C4-2B (cell line): ENCODE results near the gene NSD2.

Experiments used
- CTCF ChIP-seq: fragments of 450-650 bp; conservative IDR thresholded peaks from 2 replicates; pipeline ENCODE4 v1.5.1; 2017; ENCODE audit warnings: mild to moderate bottlenecking
- ZFX ChIP-seq: fragments of 450-650 bp; IDR thresholded peaks from 2 replicates; pipeline ENCODE4 v1.6.1; 2017

DNA sequence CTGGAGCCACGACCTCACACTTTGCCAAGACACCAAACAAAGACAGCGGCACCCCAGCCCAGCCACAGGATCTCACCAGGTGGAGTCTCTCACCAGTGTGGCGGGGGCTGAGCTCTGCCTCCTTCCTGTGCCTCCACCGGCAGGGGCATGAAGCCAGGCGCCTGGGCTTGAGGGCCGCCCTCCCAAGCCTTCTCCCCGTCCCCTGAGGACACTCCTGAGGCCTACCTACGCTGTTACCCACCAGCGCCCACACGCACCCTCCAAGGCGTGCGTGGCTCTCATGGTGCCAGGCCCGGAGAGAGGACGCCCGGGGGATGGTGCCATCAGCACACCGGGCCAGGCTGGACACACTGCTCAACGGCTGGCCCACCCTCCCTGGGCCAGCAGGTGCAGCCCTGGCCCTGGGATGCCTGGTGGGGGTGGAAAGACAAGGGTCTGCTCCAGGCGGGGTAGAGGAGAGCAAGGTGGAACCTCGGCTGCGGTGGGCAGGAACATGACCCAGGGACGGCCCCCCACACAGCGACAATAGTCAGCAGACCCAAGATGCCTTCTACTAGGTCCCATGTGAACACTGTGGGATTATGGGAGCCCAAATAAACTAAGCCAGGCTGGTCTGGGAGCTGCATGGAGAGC, 115.5 kb downstream of the NSD2 start:
- TF ChIP-seq CTCF = no peak
- no peak for TF ChIP-seq ZFX
